GM23338 (cell line): ENCODE data around the gene SORCS2. TPM values are rescaled to one million over a fixed set of nuclear protein-coding genes. Genes with fewer than 3 reads are reported as not detected.

Experiments used
- ATAC-seq: fragments of 200-7000 bp; cut with Tn5 transposase; 3 replicates; pipeline ENCODE4 v1.9.1; 2020
- DNase-seq: peaks from one replicate; pipeline ENCODE4 v3.0.0-alpha.2; 2015; ENCODE audit warnings: low spot score
- H2AFZ ChIP-seq: fragments of 200-600 bp; sonication (generic); 2 replicates; pipeline ENCODE4 v1.8.0; 2016; ENCODE audit warnings: antibody characterized with exemption, mild to moderate bottlenecking, moderate library complexity
- H3F3A ChIP-seq: fragments of 200-600 bp; sonication (generic); replicated peaks from 2 replicates; pipeline ENCODE4 v1.8.0; 2017; ENCODE audit warnings: antibody characterized with exemption, mixed run types, low read depth
- H3K27ac ChIP-seq: fragments of 200-600 bp; sonication (generic); 2 replicates; pipeline ENCODE4 v1.6.1; 2016; ENCODE audit warnings: low read depth
- H3K27me3 ChIP-seq: fragments of 200-600 bp; sonication (generic); 2 replicates; pipeline ENCODE4 v1.8.0; 2016; ENCODE audit warnings: mild to moderate bottlenecking, mixed run types, moderate library complexity; ENCODE audit not compliant: insufficient read depth
- H3K36me3 ChIP-seq: fragments of 200-600 bp; sonication (generic); 2 replicates; pipeline ENCODE4 v1.8.0; 2016; ENCODE audit warnings: mild to moderate bottlenecking; ENCODE audit not compliant: insufficient read depth
- H3K4me1 ChIP-seq: fragments of 200-600 bp; sonication (generic); 2 replicates; pipeline ENCODE4 v1.8.0; 2016; ENCODE audit warnings: mild to moderate bottlenecking, moderate library complexity; ENCODE audit not compliant: insufficient read depth
- H3K4me2 ChIP-seq: fragments of 200-600 bp; sonication (generic); 2 replicates; pipeline ENCODE4 v1.7.1; 2017; ENCODE audit warnings: mixed run types
- H3K4me3 ChIP-seq: fragments of 200-600 bp; sonication (generic); 2 replicates; pipeline ENCODE4 v1.6.1; 2016; ENCODE audit warnings: mixed run types
- H3K79me2 ChIP-seq: fragments of 200-600 bp; sonication (generic); replicated peaks from 2 replicates; pipeline ENCODE4 v1.8.0; 2017; ENCODE audit warnings: mild to moderate bottlenecking; ENCODE audit not compliant: insufficient read depth
- H3K9me2 ChIP-seq: fragments of 200-600 bp; sonication (generic); 2 replicates; pipeline ENCODE4 v1.8.0; 2017; ENCODE audit not compliant: insufficient read depth
- H4K20me1 ChIP-seq: fragments of 200-600 bp; sonication (generic); replicated peaks from 2 replicates; pipeline ENCODE4 v1.8.0; 2017; ENCODE audit warnings: mild to moderate bottlenecking; ENCODE audit not compliant: insufficient read depth
- H3K27ac Mint-ChIP-seq: 2 replicates; pipeline ENCODE4 v1.8.0; 2020; ENCODE audit warnings: inconsistent platforms, mild to moderate bottlenecking, moderate library complexity, mixed read lengths
- H3K27me3 Mint-ChIP-seq: 3 replicates; pipeline ENCODE4 v1.8.0; 2022; ENCODE audit warnings: low read depth, mild to moderate bottlenecking, moderate library complexity, mixed read lengths, inconsistent platforms; ENCODE audit not compliant: insufficient read depth, poor library complexity
- H3K36me3 Mint-ChIP-seq: 3 replicates; pipeline ENCODE4 v1.8.0; 2021; ENCODE audit warnings: low read depth, mild to moderate bottlenecking, inconsistent platforms, moderate library complexity, mixed read lengths
- H3K4me1 Mint-ChIP-seq: 3 replicates; pipeline ENCODE4 v1.8.0; 2020; ENCODE audit warnings: mild to moderate bottlenecking, inconsistent platforms, mixed read lengths
- H3K4me3 Mint-ChIP-seq: 3 replicates; pipeline ENCODE4 v1.8.0; 2021; ENCODE audit warnings: moderate library complexity, mild to moderate bottlenecking, inconsistent platforms, mixed read lengths
- H3K9me3 Mint-ChIP-seq: 3 replicates; pipeline ENCODE4 v1.8.0; 2020; ENCODE audit warnings: moderate library complexity, mild to moderate bottlenecking, inconsistent platforms, mixed read lengths
- CREB1 ChIP-seq: fragments of 250-450 bp; sonication (Bioruptor Pico); IDR thresholded peaks from 2 replicates; pipeline ENCODE4 v1.5.0; 2020; ENCODE audit warnings: low read depth, mild to moderate bottlenecking, moderate library complexity
- EZH2 ChIP-seq: fragments of 200-600 bp; sonication (generic); IDR thresholded peaks from one replicate; pipeline ENCODE4 v1.8.0; 2017; ENCODE audit warnings: antibody characterized with exemption, mild to moderate bottlenecking, low read depth; ENCODE audit not compliant: unreplicated experiment
- EZH2phosphoT487 ChIP-seq: fragments of 200-600 bp; sonication (generic); IDR thresholded peaks from one replicate; pipeline ENCODE4 v1.8.1; 2018; ENCODE audit warnings: antibody characterized with exemption; ENCODE audit not compliant: unreplicated experiment
- JUNB ChIP-seq: IDR thresholded peaks from one replicate; pipeline ENCODE4 v1.6.1; 2016; ENCODE audit warnings: antibody characterized with exemption; ENCODE audit not compliant: unreplicated experiment
- NANOG ChIP-seq: IDR thresholded peaks from 2 replicates; pipeline ENCODE4 v1.6.1; 2016; ENCODE audit warnings: antibody characterized with exemption, borderline replicate concordance
- POLR2AphosphoS5 ChIP-seq: IDR thresholded peaks from 2 replicates; pipeline ENCODE4 v1.6.1; 2016; ENCODE audit warnings: antibody characterized with exemption, low read depth
- STAT1 ChIP-seq: IDR thresholded peaks from one replicate; pipeline ENCODE4 v1.6.1; 2016; ENCODE audit warnings: antibody characterized with exemption; ENCODE audit not compliant: unreplicated experiment
- ZNF114 ChIP-seq: fragments of 250-450 bp; sonication (Bioruptor Pico); IDR thresholded peaks from 2 replicates; pipeline ENCODE4 v1.5.0; 2020; ENCODE audit warnings: mild to moderate bottlenecking, moderate library complexity
- ZNF331 ChIP-seq: fragments of 250-450 bp; sonication (Bioruptor Pico); IDR thresholded peaks from 2 replicates; pipeline ENCODE4 v1.5.0; 2020; ENCODE audit warnings: low read depth, mild to moderate bottlenecking, moderate library complexity
- polyA plus RNA-seq: library from polyadenylated mRNA; unstranded; fragments of >200 nt; fragmentation: Nextera tagmentation; extraction: Ambion mirVana; gene quantifications from 2 replicates; pipeline ENCODE4 v1.2.1, GENCODE V29; 2016
- total RNA-seq: library from RNA; depleted of rRNA; stranded (reverse); fragments of >200 nt; shearing (Covaris generic); gene quantifications from 2 replicates; pipeline ENCODE4 v1.2.3, GENCODE V29; 2014
- TF ChIP-seq, protein P1 (sequence below), 2 experiments: fragments of 200-600 bp in 1 of 2; sonication (generic) in 1 of 2; conservative IDR thresholded peaks; 2 replicates each; pipeline versions ENCODE4 v1.5.1 to v1.6.1; 2016 to 2017; ENCODE audit warnings: antibody characterized with exemption in 2 of 2, low read depth in 2 of 2, mild to moderate bottlenecking in 2 of 2, moderate library complexity in 1 of 2
- TF ChIP-seq, protein P2 (sequence below): IDR thresholded peaks from one replicate; pipeline ENCODE4 v1.6.1; 2018; ENCODE audit warnings: antibody characterized with exemption; ENCODE audit not compliant: unreplicated experiment
- TF ChIP-seq, protein P3 (sequence below): fragments of 250-450 bp; sonication (Bioruptor Pico); IDR thresholded peaks from 2 replicates; pipeline ENCODE4 v1.5.0; 2020; ENCODE audit warnings: mild to moderate bottlenecking, moderate library complexity
- TF ChIP-seq, protein P4 (sequence below): IDR thresholded peaks from 2 replicates; pipeline ENCODE4 v1.6.1; 2016; ENCODE audit warnings: antibody characterized with exemption

SORCS2 gene
- total and polyA plus RNA-seq, 2 experiments from 2014 or later = 0.47 to 2.4 TPM

DNA sequence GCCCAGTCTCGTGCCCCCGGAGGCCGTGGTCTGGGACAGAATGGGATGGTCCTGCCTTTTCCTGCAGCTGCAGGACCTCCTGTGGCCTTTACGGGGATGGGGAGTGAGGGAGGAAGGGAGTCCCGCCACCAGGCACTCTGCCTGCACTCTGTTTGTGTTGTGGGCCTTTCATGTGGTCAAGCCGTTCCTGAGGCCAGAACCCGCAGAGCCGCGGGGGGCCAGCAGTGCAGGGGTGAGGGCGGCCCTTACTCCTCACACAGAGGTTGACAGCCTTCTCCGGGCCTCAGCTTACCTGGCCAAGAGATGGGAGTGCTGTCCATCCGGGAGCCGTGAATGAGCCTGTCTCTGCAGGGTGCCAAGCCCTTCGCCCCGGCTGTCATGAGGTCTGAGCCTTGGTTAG, 516.6 kb downstream of the SORCS2 start:
- Mint-ChIP-seq H3K4me1 (no peaks in the 10 kb centered on the region; the same call in 1 of the 3 replicates), H3K9me3 (no peaks in the 10 kb centered on the region), H3K27ac (no peak overlapping the region), H3K36me3 (no peaks in the 10 kb centered on the region), H3K27me3 (no peaks in the 10 kb centered on the region), H3K4me3 (no peak overlapping the region)
- Histone ChIP-seq H4K20me1 (no peaks in the 10 kb centered on the region), H3K27ac (no peak overlapping the region), H3K36me3 (no peaks in the 10 kb centered on the region), H3K4me2 (no peak overlapping the region), H3K4me3 (no peak overlapping the region), H3K4me1 (no peaks in the 10 kb centered on the region), H3K27me3 (no peaks in the 10 kb centered on the region), H2AFZ (no peak overlapping the region), H3K9me2 (no peaks in the 10 kb centered on the region), H3K79me2 (no peaks in the 10 kb centered on the region), H3F3A (no peaks in the 10 kb centered on the region)
- DNase-seq = no peak
- no peak for ATAC-seq
- TF ChIP-seq EZH2phosphoT487 (no peak), ZNF114 (CRISPR knock-in tag) (no peak), NANOG (no peak), ZNF331 (CRISPR knock-in tag) (no peak), JUNB (no peak), STAT1 (no peak), EZH2 (no peak), POLR2AphosphoS5 (no peak), CREB1 (no peak)
- TF ChIP-seq, protein P1, sequence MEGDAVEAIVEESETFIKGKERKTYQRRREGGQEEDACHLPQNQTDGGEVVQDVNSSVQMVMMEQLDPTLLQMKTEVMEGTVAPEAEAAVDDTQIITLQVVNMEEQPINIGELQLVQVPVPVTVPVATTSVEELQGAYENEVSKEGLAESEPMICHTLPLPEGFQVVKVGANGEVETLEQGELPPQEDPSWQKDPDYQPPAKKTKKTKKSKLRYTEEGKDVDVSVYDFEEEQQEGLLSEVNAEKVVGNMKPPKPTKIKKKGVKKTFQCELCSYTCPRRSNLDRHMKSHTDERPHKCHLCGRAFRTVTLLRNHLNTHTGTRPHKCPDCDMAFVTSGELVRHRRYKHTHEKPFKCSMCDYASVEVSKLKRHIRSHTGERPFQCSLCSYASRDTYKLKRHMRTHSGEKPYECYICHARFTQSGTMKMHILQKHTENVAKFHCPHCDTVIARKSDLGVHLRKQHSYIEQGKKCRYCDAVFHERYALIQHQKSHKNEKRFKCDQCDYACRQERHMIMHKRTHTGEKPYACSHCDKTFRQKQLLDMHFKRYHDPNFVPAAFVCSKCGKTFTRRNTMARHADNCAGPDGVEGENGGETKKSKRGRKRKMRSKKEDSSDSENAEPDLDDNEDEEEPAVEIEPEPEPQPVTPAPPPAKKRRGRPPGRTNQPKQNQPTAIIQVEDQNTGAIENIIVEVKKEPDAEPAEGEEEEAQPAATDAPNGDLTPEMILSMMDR (conservative IDR thresholded peaks at IDR 0.05; ENCODE audit: low read depth in 2 of 2) = no peak
- TF ChIP-seq, protein P2, sequence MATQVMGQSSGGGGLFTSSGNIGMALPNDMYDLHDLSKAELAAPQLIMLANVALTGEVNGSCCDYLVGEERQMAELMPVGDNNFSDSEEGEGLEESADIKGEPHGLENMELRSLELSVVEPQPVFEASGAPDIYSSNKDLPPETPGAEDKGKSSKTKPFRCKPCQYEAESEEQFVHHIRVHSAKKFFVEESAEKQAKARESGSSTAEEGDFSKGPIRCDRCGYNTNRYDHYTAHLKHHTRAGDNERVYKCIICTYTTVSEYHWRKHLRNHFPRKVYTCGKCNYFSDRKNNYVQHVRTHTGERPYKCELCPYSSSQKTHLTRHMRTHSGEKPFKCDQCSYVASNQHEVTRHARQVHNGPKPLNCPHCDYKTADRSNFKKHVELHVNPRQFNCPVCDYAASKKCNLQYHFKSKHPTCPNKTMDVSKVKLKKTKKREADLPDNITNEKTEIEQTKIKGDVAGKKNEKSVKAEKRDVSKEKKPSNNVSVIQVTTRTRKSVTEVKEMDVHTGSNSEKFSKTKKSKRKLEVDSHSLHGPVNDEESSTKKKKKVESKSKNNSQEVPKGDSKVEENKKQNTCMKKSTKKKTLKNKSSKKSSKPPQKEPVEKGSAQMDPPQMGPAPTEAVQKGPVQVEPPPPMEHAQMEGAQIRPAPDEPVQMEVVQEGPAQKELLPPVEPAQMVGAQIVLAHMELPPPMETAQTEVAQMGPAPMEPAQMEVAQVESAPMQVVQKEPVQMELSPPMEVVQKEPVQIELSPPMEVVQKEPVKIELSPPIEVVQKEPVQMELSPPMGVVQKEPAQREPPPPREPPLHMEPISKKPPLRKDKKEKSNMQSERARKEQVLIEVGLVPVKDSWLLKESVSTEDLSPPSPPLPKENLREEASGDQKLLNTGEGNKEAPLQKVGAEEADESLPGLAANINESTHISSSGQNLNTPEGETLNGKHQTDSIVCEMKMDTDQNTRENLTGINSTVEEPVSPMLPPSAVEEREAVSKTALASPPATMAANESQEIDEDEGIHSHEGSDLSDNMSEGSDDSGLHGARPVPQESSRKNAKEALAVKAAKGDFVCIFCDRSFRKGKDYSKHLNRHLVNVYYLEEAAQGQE = no peak
- TF ChIP-seq, protein P3, sequence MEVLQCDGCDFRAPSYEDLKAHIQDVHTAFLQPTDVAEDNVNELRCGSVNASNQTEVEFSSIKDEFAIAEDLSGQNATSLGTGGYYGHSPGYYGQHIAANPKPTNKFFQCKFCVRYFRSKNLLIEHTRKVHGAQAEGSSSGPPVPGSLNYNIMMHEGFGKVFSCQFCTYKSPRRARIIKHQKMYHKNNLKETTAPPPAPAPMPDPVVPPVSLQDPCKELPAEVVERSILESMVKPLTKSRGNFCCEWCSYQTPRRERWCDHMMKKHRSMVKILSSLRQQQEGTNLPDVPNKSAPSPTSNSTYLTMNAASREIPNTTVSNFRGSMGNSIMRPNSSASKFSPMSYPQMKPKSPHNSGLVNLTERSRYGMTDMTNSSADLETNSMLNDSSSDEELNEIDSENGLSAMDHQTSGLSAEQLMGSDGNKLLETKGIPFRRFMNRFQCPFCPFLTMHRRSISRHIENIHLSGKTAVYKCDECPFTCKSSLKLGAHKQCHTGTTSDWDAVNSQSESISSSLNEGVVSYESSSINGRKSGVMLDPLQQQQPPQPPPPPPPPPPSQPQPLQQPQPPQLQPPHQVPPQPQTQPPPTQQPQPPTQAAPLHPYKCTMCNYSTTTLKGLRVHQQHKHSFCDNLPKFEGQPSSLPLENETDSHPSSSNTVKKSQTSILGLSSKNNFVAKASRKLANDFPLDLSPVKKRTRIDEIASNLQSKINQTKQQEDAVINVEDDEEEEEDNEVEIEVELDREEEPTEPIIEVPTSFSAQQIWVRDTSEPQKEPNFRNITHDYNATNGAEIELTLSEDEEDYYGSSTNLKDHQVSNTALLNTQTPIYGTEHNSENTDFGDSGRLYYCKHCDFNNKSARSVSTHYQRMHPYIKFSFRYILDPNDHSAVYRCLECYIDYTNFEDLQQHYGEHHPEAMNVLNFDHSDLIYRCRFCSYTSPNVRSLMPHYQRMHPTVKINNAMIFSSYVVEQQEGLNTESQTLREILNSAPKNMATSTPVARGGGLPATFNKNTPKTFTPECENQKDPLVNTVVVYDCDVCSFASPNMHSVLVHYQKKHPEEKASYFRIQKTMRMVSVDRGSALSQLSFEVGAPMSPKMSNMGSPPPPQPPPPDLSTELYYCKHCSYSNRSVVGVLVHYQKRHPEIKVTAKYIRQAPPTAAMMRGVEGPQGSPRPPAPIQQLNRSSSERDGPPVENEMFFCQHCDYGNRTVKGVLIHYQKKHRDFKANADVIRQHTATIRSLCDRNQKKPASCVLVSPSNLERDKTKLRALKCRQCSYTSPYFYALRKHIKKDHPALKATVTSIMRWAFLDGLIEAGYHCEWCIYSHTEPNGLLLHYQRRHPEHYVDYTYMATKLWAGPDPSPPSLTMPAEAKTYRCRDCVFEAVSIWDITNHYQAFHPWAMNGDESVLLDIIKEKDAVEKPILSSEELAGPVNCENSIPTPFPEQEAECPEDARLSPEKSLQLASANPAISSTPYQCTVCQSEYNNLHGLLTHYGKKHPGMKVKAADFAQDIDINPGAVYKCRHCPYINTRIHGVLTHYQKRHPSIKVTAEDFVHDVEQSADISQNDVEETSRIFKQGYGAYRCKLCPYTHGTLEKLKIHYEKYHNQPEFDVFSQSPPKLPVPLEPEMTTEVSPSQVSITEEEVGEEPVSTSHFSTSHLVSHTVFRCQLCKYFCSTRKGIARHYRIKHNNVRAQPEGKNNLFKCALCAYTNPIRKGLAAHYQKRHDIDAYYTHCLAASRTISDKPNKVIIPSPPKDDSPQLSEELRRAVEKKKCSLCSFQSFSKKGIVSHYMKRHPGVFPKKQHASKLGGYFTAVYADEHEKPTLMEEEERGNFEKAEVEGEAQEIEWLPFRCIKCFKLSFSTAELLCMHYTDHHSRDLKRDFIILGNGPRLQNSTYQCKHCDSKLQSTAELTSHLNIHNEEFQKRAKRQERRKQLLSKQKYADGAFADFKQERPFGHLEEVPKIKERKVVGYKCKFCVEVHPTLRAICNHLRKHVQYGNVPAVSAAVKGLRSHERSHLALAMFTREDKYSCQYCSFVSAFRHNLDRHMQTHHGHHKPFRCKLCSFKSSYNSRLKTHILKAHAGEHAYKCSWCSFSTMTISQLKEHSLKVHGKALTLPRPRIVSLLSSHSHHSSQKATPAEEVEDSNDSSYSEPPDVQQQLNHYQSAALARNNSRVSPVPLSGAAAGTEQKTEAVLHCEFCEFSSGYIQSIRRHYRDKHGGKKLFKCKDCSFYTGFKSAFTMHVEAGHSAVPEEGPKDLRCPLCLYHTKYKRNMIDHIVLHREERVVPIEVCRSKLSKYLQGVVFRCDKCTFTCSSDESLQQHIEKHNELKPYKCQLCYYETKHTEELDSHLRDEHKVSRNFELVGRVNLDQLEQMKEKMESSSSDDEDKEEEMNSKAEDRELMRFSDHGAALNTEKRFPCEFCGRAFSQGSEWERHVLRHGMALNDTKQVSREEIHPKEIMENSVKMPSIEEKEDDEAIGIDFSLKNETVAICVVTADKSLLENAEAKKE (CRISPR knock-in tag) = no peak
- TF ChIP-seq, protein P4, sequence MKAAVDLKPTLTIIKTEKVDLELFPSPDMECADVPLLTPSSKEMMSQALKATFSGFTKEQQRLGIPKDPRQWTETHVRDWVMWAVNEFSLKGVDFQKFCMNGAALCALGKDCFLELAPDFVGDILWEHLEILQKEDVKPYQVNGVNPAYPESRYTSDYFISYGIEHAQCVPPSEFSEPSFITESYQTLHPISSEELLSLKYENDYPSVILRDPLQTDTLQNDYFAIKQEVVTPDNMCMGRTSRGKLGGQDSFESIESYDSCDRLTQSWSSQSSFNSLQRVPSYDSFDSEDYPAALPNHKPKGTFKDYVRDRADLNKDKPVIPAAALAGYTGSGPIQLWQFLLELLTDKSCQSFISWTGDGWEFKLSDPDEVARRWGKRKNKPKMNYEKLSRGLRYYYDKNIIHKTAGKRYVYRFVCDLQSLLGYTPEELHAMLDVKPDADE = no peak
